Transverse colon (tissue), 4 donors: ENCODE data around the gene CCND2. TPM values are rescaled to one million over a fixed set of nuclear protein-coding genes. Genes with fewer than 3 reads are reported as not detected.

Source experiments
- DNase-seq: peaks from one replicate; pipeline ENCODE4 v3.0.0-alpha.2; 2019
- H3K27ac ChIP-seq, 4 donors: fragments of 200-600 bp; sonication (generic); 2 replicates each; pipeline ENCODE4 v1.5.1; 2016 to 2018; ENCODE audit warnings: inconsistent platforms in 4 of 4
- H3K27me3 ChIP-seq: fragments of 200-600 bp; sonication (generic); 2 replicates; pipeline ENCODE4 v1.5.1; 2017; ENCODE audit warnings: inconsistent platforms
- H3K36me3 ChIP-seq, 4 donors: fragments of 200-600 bp; sonication (generic); 2 replicates each; pipeline ENCODE4 v1.5.1; 2017 to 2019; ENCODE audit warnings: inconsistent platforms in 4 of 4
- H3K4me1 ChIP-seq, 4 donors: fragments of 200-600 bp; sonication (generic); 2 replicates each; pipeline ENCODE4 v1.5.1; 2017 to 2020; ENCODE audit warnings: inconsistent platforms in 4 of 4
- H3K4me3 ChIP-seq, 4 donors: fragments of 200-600 bp; sonication (generic); 1 replicate in 1 of 4; 2 replicates in 3 of 4; pipeline versions ENCODE4 v1.5.1 to v1.6.1; 2017 to 2019; ENCODE audit warnings: inconsistent platforms in 4 of 4
- H3K9me3 ChIP-seq, 2 donors: fragments of 200-600 bp; sonication (generic); 2 replicates each; pipeline ENCODE4 v1.5.1; 2017 to 2019; ENCODE audit warnings: inconsistent platforms in 2 of 2
- EP300 ChIP-seq: sonication (generic); formaldehyde crosslinking; IDR thresholded peaks from one replicate; pipeline ENCODE4 v1.6.1; 2017; ENCODE audit warnings: antibody characterized with exemption, low read depth
- POLR2A ChIP-seq: fragments of 450-650 bp; IDR thresholded peaks from one replicate; pipeline ENCODE4 v1.6.1; 2016; ENCODE audit warnings: antibody characterized with exemption, mild to moderate bottlenecking, moderate library complexity
- POLR2AphosphoS5 ChIP-seq, 3 donors: sonication (generic); formaldehyde crosslinking; IDR thresholded peaks; one replicate each; pipeline ENCODE4 v1.6.1; 2016; ENCODE audit warnings: antibody characterized with exemption in 3 of 3
- WGBS, 2 donors: methylation state at CpG; one replicate each; pipeline ENCODE4 v1.1.5; 2018; ENCODE audit warnings: low coverage in 1 of 2; 5-methylcytosine and 5-hydroxymethylcytosine counted together
- in situ Hi-C, 4 donors: fragments of 200-750 bp; cut with MboI; loops; one replicate each; pipeline versions ENCODE4 v1.15.0 to v1.15.1; 2017; ENCODE audit warnings: low sequenced_read_pairs in 3 of 4, low pct_ligation_motif_present in 1 of 4, low pct_unique_long_range_greater_than_20kb in 1 of 4
- intact Hi-C: fragments of 100-400 bp; cut with DNase I; formaldehyde crosslinking; loops from one replicate; pipeline ENCODE4 v1.15.1; 2023; ENCODE audit warnings: low total_unique reads
- total RNA-seq, 4 donors: library from RNA; depleted of rRNA; stranded (reverse); fragments of >200 nt; gene quantifications; one replicate each; pipeline ENCODE4 v1.1.0, GENCODE V29; 2016
- TF ChIP-seq, protein P1 (sequence below), 5 experiments: fragments of 200-600 bp in 3 of 5; fragments of 450-650 bp in 2 of 5; sonication (generic) in 3 of 5; IDR thresholded peaks; 1 replicate in 2 of 5; 2 replicates in 3 of 5; pipeline ENCODE4 v1.5.1; 2016 to 2017; ENCODE audit warnings: antibody characterized with exemption in 5 of 5, inconsistent platforms in 3 of 5, mild to moderate bottlenecking in 2 of 5, moderate library complexity in 1 of 5

CCND2 gene
- total RNA-seq, 4 donors from 2014 or later: 32.9 to 132 (median 58.8) TPM

- TF ChIP-seq POLR2AphosphoS5 (IDR thresholded peaks at IDR 0.05) (no peak), EP300 (no peak), POLR2A (no peak)
- TF ChIP-seq, protein P1, sequence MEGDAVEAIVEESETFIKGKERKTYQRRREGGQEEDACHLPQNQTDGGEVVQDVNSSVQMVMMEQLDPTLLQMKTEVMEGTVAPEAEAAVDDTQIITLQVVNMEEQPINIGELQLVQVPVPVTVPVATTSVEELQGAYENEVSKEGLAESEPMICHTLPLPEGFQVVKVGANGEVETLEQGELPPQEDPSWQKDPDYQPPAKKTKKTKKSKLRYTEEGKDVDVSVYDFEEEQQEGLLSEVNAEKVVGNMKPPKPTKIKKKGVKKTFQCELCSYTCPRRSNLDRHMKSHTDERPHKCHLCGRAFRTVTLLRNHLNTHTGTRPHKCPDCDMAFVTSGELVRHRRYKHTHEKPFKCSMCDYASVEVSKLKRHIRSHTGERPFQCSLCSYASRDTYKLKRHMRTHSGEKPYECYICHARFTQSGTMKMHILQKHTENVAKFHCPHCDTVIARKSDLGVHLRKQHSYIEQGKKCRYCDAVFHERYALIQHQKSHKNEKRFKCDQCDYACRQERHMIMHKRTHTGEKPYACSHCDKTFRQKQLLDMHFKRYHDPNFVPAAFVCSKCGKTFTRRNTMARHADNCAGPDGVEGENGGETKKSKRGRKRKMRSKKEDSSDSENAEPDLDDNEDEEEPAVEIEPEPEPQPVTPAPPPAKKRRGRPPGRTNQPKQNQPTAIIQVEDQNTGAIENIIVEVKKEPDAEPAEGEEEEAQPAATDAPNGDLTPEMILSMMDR (IDR thresholded peaks at IDR 0.05): no peak
- 70 to 100% methylated on average over 3 to 16 of the region's 16 CpGs for whole genome bisulfite sequencing, 2 donors
- H3K4me3 ChIP-seq: no peak overlapping the region
- peak overlapping the region; percentile 28 to 60 (median 46) for H3K27ac ChIP-seq
- in situ Hi-C loops: loop anchor here in 2 of 4 donors (25.0 kb wide), 2 partner anchors 182 to 407 kb away; no protein-coding TSS in a partner anchor
- H3K27me3 ChIP-seq: no peaks in the 10 kb centered on the region
- no peaks in the 10 kb centered on the region for H3K9me3 ChIP-seq
- intact Hi-C loops: no loop called here
- peaks cover 0 to 18% (median 2%) of the 10 kb centered on the region in 4 donors for H3K36me3 ChIP-seq
- peaks cover 14 to 43% (median 23%) of the 10 kb centered on the region in 4 donors for H3K4me1 ChIP-seq
- no peak for DNase-seq
Observed at GRCh38 chr12:4293966-4294505, 20.5 kb downstream of the CCND2 start.

- peaks cover 12 to 39% (median 30%) of the 10 kb centered on the region in 4 donors for H3K4me1 ChIP-seq
Observed at GRCh38 chr12:4296751-4297150, 23.2 kb downstream of the CCND2 start.

DNA sequence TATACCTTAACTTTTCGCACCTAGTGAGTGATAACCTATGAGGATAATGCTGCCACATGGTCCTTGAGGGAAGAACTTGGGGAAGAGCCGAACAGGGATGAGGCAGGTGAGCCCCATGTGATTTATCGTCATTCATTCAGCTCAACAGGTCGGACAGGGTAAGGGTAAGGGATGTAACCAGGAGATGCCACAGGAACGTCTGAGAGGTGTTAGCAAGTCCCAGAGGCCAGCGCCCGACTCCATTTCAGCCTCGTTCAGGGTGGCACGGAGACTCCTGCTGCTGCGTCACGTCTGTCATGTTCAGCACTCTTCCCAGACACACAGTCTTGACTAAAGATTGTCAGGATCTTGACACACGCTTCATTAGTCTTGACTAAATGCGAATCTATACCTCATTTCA, 24.1 kb downstream of the CCND2 start:
- Histone ChIP-seq H3K4me1 (peaks cover 19 to 41% (median 34%) of the 10 kb centered on the region in 4 donors), H3K27me3 (no peaks in the 10 kb centered on the region), H3K27ac (no peak overlapping the region), H3K4me3 (no peak overlapping the region), H3K9me3 (no peaks in the 10 kb centered on the region), H3K36me3 (peaks cover 0 to 13% (median 5%) of the 10 kb centered on the region in 4 donors)
- 92 to 94% methylated on average over 4 to 13 of the region's 13 CpGs for WGBS, 2 donors
- in situ Hi-C loops (loop anchor here in 2 of 4 donors (25.0 kb wide), 2 partner anchors 185 to 410 kb away; no protein-coding TSS in a partner anchor), intact Hi-C loops (no loop called here)
- DNase-seq: no peak
- TF ChIP-seq POLR2A (no peak), EP300 (no peak), POLR2AphosphoS5 (IDR thresholded peaks at IDR 0.05) (no peak)
- TF ChIP-seq, protein P1 (IDR thresholded peaks at IDR 0.05): no peak

More at GRCh38 chr12:4296751-4297150, 23.2 kb downstream of the CCND2 start:
- peaks cover 0 to 13% (median 3%) of the 10 kb centered on the region in 4 donors for H3K36me3 ChIP-seq
- WGBS, 2 donors: 61 to 64% methylated on average over 6 of the region's 6 CpGs
- no peaks in the 10 kb centered on the region for H3K27me3 ChIP-seq
- TF ChIP-seq POLR2AphosphoS5 (IDR thresholded peaks at IDR 0.05): no peak
- TF ChIP-seq, protein P1 (IDR thresholded peaks at IDR 0.05): no peak
- no peak for TF ChIP-seq EP300
- no peak for TF ChIP-seq POLR2A
- intact Hi-C loops: no loop called here
- H3K4me3 ChIP-seq: no peak overlapping the region
- H3K27ac ChIP-seq: no peak overlapping the region
- no peaks in the 10 kb centered on the region for H3K9me3 ChIP-seq
- no peak for DNase-seq
- in situ Hi-C loops: loop anchor here in 2 of 4 donors (25.0 kb wide), 2 partner anchors 184 to 409 kb away; no protein-coding TSS in a partner anchor

GRCh38 chr12:4300883-4301282, 27.3 kb downstream of the CCND2 start:
- Histone ChIP-seq H3K27ac (peak overlapping the region in 3 of 4 donors; percentile 24 to 86 (median 33)), H3K27me3 (no peaks in the 10 kb centered on the region), H3K4me1 (peaks cover 18 to 43% (median 39%) of the 10 kb centered on the region in 4 donors), H3K4me3 (no peak overlapping the region), H3K36me3 (peaks cover 0 to 13% (median 5%) of the 10 kb centered on the region in 4 donors), H3K9me3 (no peaks in the 10 kb centered on the region)
- WGBS, 2 donors: 79 to 80% methylated on average over 3 to 5 of the region's 5 CpGs
- TF ChIP-seq, protein P1 (IDR thresholded peaks at IDR 0.05): no peak
- TF ChIP-seq POLR2AphosphoS5 (IDR thresholded peaks at IDR 0.05) (no peak), POLR2A (no peak), EP300 (no peak)
- intact Hi-C loops: no loop called here
- no peak for DNase-seq
- in situ Hi-C loops: loop anchor here in 3 of 4 donors (10.0 to 25.0 kb wide), 2 partner anchors 224 to 236 kb away; partner anchors contain the start of gene RAD51AP1 (in 2 of the 3)
